ENCODE measurements around the gene HOXA1.
"Not testable (repeated sequence)": the region's sequence is repeated elsewhere in the genome, so short reads cannot be mapped to it uniquely, and the experiment has no call there.

The HOXA1 gene

GRCh38 chr7:27062946-27063345, 32.9 kb downstream of the HOXA1 start:
- CTCF ChIA-PET = interaction anchor here (1.1 kb wide), 1 partner anchor 116 kb away, joined by 5 read pairs; no protein-coding TSS in a partner anchor
- no peak for DNase-seq
- POLR2A ChIA-PET = no interaction called here
- H3K36me3 ChIP-seq (ENCODE audit: control insufficient read depth in 4 of 4, insufficient read depth in 4 of 4, low read length in 3 of 4) = no peaks in the 10 kb centered on the region
- H3K9me3 ChIP-seq (ENCODE audit: control extremely low read depth in 1 of 5, control insufficient read depth in 4 of 5, insufficient read depth in 2 of 5, low read depth in 1 of 5, low read length in 4 of 5) = no peaks in the 10 kb centered on the region
- H3K4me3 ChIP-seq (ENCODE audit: control insufficient read depth in 1 of 7, extremely low read depth in 1 of 7, insufficient read depth in 4 of 7, low read depth in 2 of 7, low read length in 6 of 7) = no peak overlapping the region
- 100% methylated on average over 4 of the region's 4 CpGs for WGBS (ENCODE audit: insufficient coverage)
- no peaks in the 10 kb centered on the region for H3K4me1 ChIP-seq (ENCODE audit: control extremely low read depth in 1 of 4, control insufficient read depth in 4 of 4, insufficient read depth in 4 of 4, low read length in 3 of 4)
- H3K27me3 ChIP-seq (replicated peaks in 2 of 5; ENCODE audit: control insufficient read depth in 4 of 5, insufficient read depth in 5 of 5, low read length in 4 of 5) = no peaks in the 10 kb centered on the region
- no peak overlapping the region for H3K27ac ChIP-seq (ENCODE audit: insufficient read depth in 1 of 2, low read depth in 1 of 2, low read length in 2 of 2, poor library complexity in 1 of 2, severe bottlenecking in 2 of 2)

GRCh38 chr7:27053153-27053552, 42.6 kb downstream of the HOXA1 start:
- ChIA-PET POLR2A (no interaction called here), CTCF (interaction anchor here (0.5 kb wide), 1 partner anchor 73 kb away, joined by 3 read pairs; no protein-coding TSS in a partner anchor)
- WGBS (ENCODE audit: insufficient coverage) = 100% methylated on average over 2 of the region's 3 CpGs
- no peaks in the 10 kb centered on the region for H3K27me3 ChIP-seq (replicated peaks in 2 of 5; ENCODE audit: control insufficient read depth in 4 of 5, insufficient read depth in 5 of 5, low read length in 4 of 5)
- H3K4me3 ChIP-seq (ENCODE audit: control insufficient read depth in 1 of 7, extremely low read depth in 1 of 7, insufficient read depth in 4 of 7, low read depth in 2 of 7, low read length in 6 of 7) = no peak overlapping the region
- no peak for DNase-seq
- H3K27ac ChIP-seq (ENCODE audit: insufficient read depth in 1 of 2, low read depth in 1 of 2, low read length in 2 of 2, poor library complexity in 1 of 2, severe bottlenecking in 2 of 2) = no peak overlapping the region
- H3K9me3 ChIP-seq (ENCODE audit: control extremely low read depth in 1 of 5, control insufficient read depth in 4 of 5, insufficient read depth in 2 of 5, low read depth in 1 of 5, low read length in 4 of 5) = no peaks in the 10 kb centered on the region
- no peaks in the 10 kb centered on the region for H3K36me3 ChIP-seq (ENCODE audit: control insufficient read depth in 4 of 4, insufficient read depth in 4 of 4, low read length in 3 of 4)
- no peaks in the 10 kb centered on the region for H3K4me1 ChIP-seq (ENCODE audit: control extremely low read depth in 1 of 4, control insufficient read depth in 4 of 4, insufficient read depth in 4 of 4, low read length in 3 of 4)

- H3K36me3 ChIP-seq (ENCODE audit: control insufficient read depth in 4 of 4, insufficient read depth in 4 of 4, low read length in 3 of 4) = no peaks in the 10 kb centered on the region
- H3K4me1 ChIP-seq (ENCODE audit: control extremely low read depth in 1 of 4, control insufficient read depth in 4 of 4, insufficient read depth in 4 of 4, low read length in 3 of 4) = peaks cover 0 to 2% (median 0%) of the 10 kb centered on the region in 4 experiments
- no peaks in the 10 kb centered on the region for H3K9me3 ChIP-seq (ENCODE audit: control extremely low read depth in 1 of 5, control insufficient read depth in 4 of 5, insufficient read depth in 2 of 5, low read depth in 1 of 5, low read length in 4 of 5)
- no peak overlapping the region for H3K27ac ChIP-seq (ENCODE audit: insufficient read depth in 1 of 2, low read depth in 1 of 2, low read length in 2 of 2, poor library complexity in 1 of 2, severe bottlenecking in 2 of 2)
- 100% methylated on average over 3 of the region's 4 CpGs for WGBS (ENCODE audit: insufficient coverage)
- POLR2A ChIA-PET = no interaction called here
- CTCF ChIA-PET = interaction anchor here (0.6 kb wide), 1 partner anchor 7 kb away, joined by 3 read pairs; no protein-coding TSS in a partner anchor
- DNase-seq = no peak
- no peak overlapping the region for H3K4me3 ChIP-seq (ENCODE audit: control insufficient read depth in 1 of 7, extremely low read depth in 1 of 7, insufficient read depth in 4 of 7, low read depth in 2 of 7, low read length in 6 of 7)
- no peaks in the 10 kb centered on the region for H3K27me3 ChIP-seq (replicated peaks in 2 of 5; ENCODE audit: control insufficient read depth in 4 of 5, insufficient read depth in 5 of 5, low read length in 4 of 5)
Measured at GRCh38 chr7:27051451-27051850, 44.3 kb downstream of the HOXA1 start.

GRCh38 chr7:27048438-27048837, 47.4 kb downstream of the HOXA1 start:
- no peak for DNase-seq
- CTCF ChIA-PET = interaction anchor here (0.7 to 0.9 kb wide), 2 partner anchors 11 to 36 kb away, joined by 3 read pairs; no protein-coding TSS in a partner anchor

GRCh38 chr7:27046854-27047549, 48.8 kb downstream of the HOXA1 start:
- no peak overlapping the region for H3K4me3 ChIP-seq (ENCODE audit: control insufficient read depth in 1 of 7, extremely low read depth in 1 of 7, insufficient read depth in 4 of 7, low read depth in 2 of 7, low read length in 6 of 7)
- no peaks in the 10 kb centered on the region for H3K36me3 ChIP-seq (ENCODE audit: control insufficient read depth in 4 of 4, insufficient read depth in 4 of 4, low read length in 3 of 4)
- H3K4me1 ChIP-seq (ENCODE audit: control extremely low read depth in 1 of 4, control insufficient read depth in 4 of 4, insufficient read depth in 4 of 4, low read length in 3 of 4) = peaks cover 0 to 2% (median 0%) of the 10 kb centered on the region in 4 experiments
- WGBS (ENCODE audit: insufficient coverage) = 100% methylated on average over 4 of the region's 7 CpGs
- no peak overlapping the region for H3K27ac ChIP-seq (ENCODE audit: insufficient read depth in 1 of 2, low read depth in 1 of 2, low read length in 2 of 2, poor library complexity in 1 of 2, severe bottlenecking in 2 of 2)
- ChIA-PET POLR2A (no interaction called here), CTCF (no interaction called here)
- H3K27me3 ChIP-seq (replicated peaks in 2 of 5; ENCODE audit: control insufficient read depth in 4 of 5, insufficient read depth in 5 of 5, low read length in 4 of 5) = no peaks in the 10 kb centered on the region
- DNase-seq = peak; percentile 26 to 79 (median 69)
- H3K9me3 ChIP-seq (ENCODE audit: control extremely low read depth in 1 of 5, control insufficient read depth in 4 of 5, insufficient read depth in 2 of 5, low read depth in 1 of 5, low read length in 4 of 5) = peaks cover 0 to 1% (median 0%) of the 10 kb centered on the region in 5 experiments

More at GRCh38 chr7:27048438-27048837, 47.4 kb downstream of the HOXA1 start:
- no peaks in the 10 kb centered on the region for H3K9me3 ChIP-seq (ENCODE audit: control extremely low read depth in 1 of 5, control insufficient read depth in 4 of 5, insufficient read depth in 2 of 5, low read depth in 1 of 5, low read length in 4 of 5)
- H3K36me3 ChIP-seq (ENCODE audit: control insufficient read depth in 4 of 4, insufficient read depth in 4 of 4, low read length in 3 of 4) = no peaks in the 10 kb centered on the region
- POLR2A ChIA-PET = no interaction called here
- H3K4me3 ChIP-seq (ENCODE audit: control insufficient read depth in 1 of 7, extremely low read depth in 1 of 7, insufficient read depth in 4 of 7, low read depth in 2 of 7, low read length in 6 of 7) = no peak overlapping the region
- peaks cover 0 to 2% (median 0%) of the 10 kb centered on the region in 4 experiments for H3K4me1 ChIP-seq (ENCODE audit: control extremely low read depth in 1 of 4, control insufficient read depth in 4 of 4, insufficient read depth in 4 of 4, low read length in 3 of 4)
- WGBS (ENCODE audit: insufficient coverage) = 96% methylated on average over 7 of the region's 10 CpGs
- H3K27me3 ChIP-seq (replicated peaks in 2 of 5; ENCODE audit: control insufficient read depth in 4 of 5, insufficient read depth in 5 of 5, low read length in 4 of 5) = no peaks in the 10 kb centered on the region
- no peak overlapping the region for H3K27ac ChIP-seq (ENCODE audit: insufficient read depth in 1 of 2, low read depth in 1 of 2, low read length in 2 of 2, poor library complexity in 1 of 2, severe bottlenecking in 2 of 2)

- WGBS (ENCODE audit: insufficient coverage) = no CpG with 5 or more reads among the region's 4 CpGs
- DNase-seq; H3K27ac ChIP-seq (ENCODE audit: insufficient read depth in 1 of 2, low read depth in 1 of 2, low read length in 2 of 2, poor library complexity in 1 of 2, severe bottlenecking in 2 of 2); CTCF ChIA-PET; H3K36me3 ChIP-seq (ENCODE audit: control insufficient read depth in 4 of 4, insufficient read depth in 4 of 4, low read length in 3 of 4); POLR2A ChIA-PET; H3K9me3 ChIP-seq (ENCODE audit: control extremely low read depth in 1 of 5, control insufficient read depth in 4 of 5, insufficient read depth in 2 of 5, low read depth in 1 of 5, low read length in 4 of 5); H3K4me1 ChIP-seq (ENCODE audit: control extremely low read depth in 1 of 4, control insufficient read depth in 4 of 4, insufficient read depth in 4 of 4, low read length in 3 of 4); H3K4me3 ChIP-seq (ENCODE audit: control insufficient read depth in 1 of 7, extremely low read depth in 1 of 7, insufficient read depth in 4 of 7, low read depth in 2 of 7, low read length in 6 of 7); H3K27me3 ChIP-seq (replicated peaks in 2 of 5; ENCODE audit: control insufficient read depth in 4 of 5, insufficient read depth in 5 of 5, low read length in 4 of 5): not testable (repeated sequence)
Measured at GRCh38 chr7:27045972-27046371, 49.8 kb downstream of the HOXA1 start.

GRCh38 chr7:27045066-27045465, 50.7 kb downstream of the HOXA1 start:
- H3K4me3 ChIP-seq (ENCODE audit: control insufficient read depth in 1 of 7, extremely low read depth in 1 of 7, insufficient read depth in 4 of 7, low read depth in 2 of 7, low read length in 6 of 7); H3K27ac ChIP-seq (ENCODE audit: insufficient read depth in 1 of 2, low read depth in 1 of 2, low read length in 2 of 2, poor library complexity in 1 of 2, severe bottlenecking in 2 of 2); CTCF ChIA-PET; POLR2A ChIA-PET; H3K36me3 ChIP-seq (ENCODE audit: control insufficient read depth in 4 of 4, insufficient read depth in 4 of 4, low read length in 3 of 4); DNase-seq; H3K4me1 ChIP-seq (ENCODE audit: control extremely low read depth in 1 of 4, control insufficient read depth in 4 of 4, insufficient read depth in 4 of 4, low read length in 3 of 4); H3K27me3 ChIP-seq (replicated peaks in 2 of 5; ENCODE audit: control insufficient read depth in 4 of 5, insufficient read depth in 5 of 5, low read length in 4 of 5); H3K9me3 ChIP-seq (ENCODE audit: control extremely low read depth in 1 of 5, control insufficient read depth in 4 of 5, insufficient read depth in 2 of 5, low read depth in 1 of 5, low read length in 4 of 5): not testable (repeated sequence)
- no CpG with 5 or more reads among the region's 28 CpGs for WGBS (ENCODE audit: insufficient coverage)
